A549 (cell line): ENCODE results near the gene ULK4.

Source experiments
- CBX8 ChIP-seq: fragments of 200-600 bp; sonication (generic); IDR thresholded peaks from 2 replicates; pipeline ENCODE4 v1.6.1; 2016
- CTCF ChIP-seq: fragments of >200 bp; sonication (Bioruptor Twin); formaldehyde crosslinking; IDR thresholded peaks from 3 replicates; pipeline ENCODE4 v1.5.1; 2016
- ELK1 ChIP-seq: fragments of 150-350 bp; IDR thresholded peaks from 2 replicates; pipeline ENCODE4 v1.6.1; 2014; ENCODE audit warnings: low read depth, mild to moderate bottlenecking, low read length
- JUNB ChIP-seq: fragments of >200 bp; sonication (Bioruptor Twin); formaldehyde crosslinking; IDR thresholded peaks from 2 replicates; pipeline ENCODE4 v1.6.1; 2016
- ZSCAN20 ChIP-seq: fragments of 250-450 bp; sonication (Bioruptor Pico); IDR thresholded peaks from 2 replicates; pipeline ENCODE4 v1.8.0; 2022; ENCODE audit warnings: mild to moderate bottlenecking, moderate library complexity

GRCh38 chr3:41679374-41679773 lies 282.5 kb downstream of the ULK4 start:
- TF ChIP-seq ZSCAN20 = no peak
- TF ChIP-seq CBX8 = no peak
- TF ChIP-seq CTCF = no peak
- no peak for TF ChIP-seq JUNB
- TF ChIP-seq ELK1 = no peak
